WTC11 (cell line): ENCODE results near the gene DAPK1. TPM values are rescaled to one million over a fixed set of nuclear protein-coding genes. Genes with fewer than 3 reads are reported as not detected.

Source experiments
- ATAC-seq: fragments of 200-7000 bp; cut with Tn5 transposase; 2 replicates; pipeline ENCODE4 v1.10.0; 2021; ENCODE audit warnings: mild to moderate bottlenecking, moderate library complexity
- CTCF ChIA-PET: fragments of 300-600 bp; sonication (Branson Sonifier 250); formaldehyde crosslinking; loops from one replicate; lab custom pipeline; 2021; ENCODE audit warnings: antibody characterized with exemption; lab: Charles Lee
- POLR2A ChIA-PET: fragments of 350-600 bp; sonication (Branson Sonifier 250); formaldehyde crosslinking; loops from one replicate; lab custom pipeline; 2021; ENCODE audit warnings: antibody characterized with exemption; lab: Charles Lee
- DNase-seq: peaks from one replicate; pipeline ENCODE4 v3.0.0; 2021; ENCODE audit warnings: low spot score
- H3K27ac Mint-ChIP-seq: 2 replicates; pipeline ENCODE4 v1.8.0; 2021; ENCODE audit warnings: mixed read lengths
- H3K27me3 Mint-ChIP-seq: 2 replicates; pipeline ENCODE4 v1.8.0; 2021; ENCODE audit warnings: low read depth, mild to moderate bottlenecking, moderate library complexity, mixed read lengths
- H3K36me3 Mint-ChIP-seq: 2 replicates; pipeline ENCODE4 v1.8.0; 2021; ENCODE audit warnings: mixed read lengths
- H3K4me1 Mint-ChIP-seq: 2 replicates; pipeline ENCODE4 v1.8.0; 2022; ENCODE audit warnings: mixed read lengths
- H3K4me3 Mint-ChIP-seq: 2 replicates; pipeline ENCODE4 v1.8.0; 2021; ENCODE audit warnings: mild to moderate bottlenecking, moderate library complexity, mixed read lengths
- H3K9me3 Mint-ChIP-seq: 2 replicates; pipeline ENCODE4 v1.8.0; 2021; ENCODE audit warnings: mixed read lengths
- AR ChIP-seq: fragments of 250-450 bp; sonication (Bioruptor Pico); IDR thresholded peaks from 2 replicates; pipeline ENCODE4 v1.9.0; 2021; ENCODE audit warnings: mild to moderate bottlenecking
- EMX1 ChIP-seq: fragments of 250-450 bp; sonication (Bioruptor Pico); IDR thresholded peaks from 2 replicates; pipeline ENCODE4 v1.8.0; 2021; ENCODE audit warnings: mild to moderate bottlenecking
- HMGA2 ChIP-seq: fragments of 250-450 bp; sonication (Bioruptor Pico); IDR thresholded peaks from 2 replicates; pipeline ENCODE4 v1.4.0; 2021; ENCODE audit warnings: mild to moderate bottlenecking, moderate library complexity
- MAX ChIP-seq: sonication (generic); formaldehyde crosslinking; IDR thresholded peaks from 2 replicates; pipeline ENCODE4 v1.8.0; 2022; ENCODE audit warnings: mild to moderate bottlenecking, missing genetic modification reagents
- RORB ChIP-seq: fragments of 250-450 bp; sonication (Bioruptor Pico); IDR thresholded peaks from 2 replicates; pipeline ENCODE4 v1.9.0; 2021; ENCODE audit warnings: mild to moderate bottlenecking
- SMAD3 ChIP-seq: sonication (generic); formaldehyde crosslinking; IDR thresholded peaks from 2 replicates; pipeline ENCODE4 v1.8.0; 2022; ENCODE audit warnings: missing genetic modification reagents, mild to moderate bottlenecking, borderline replicate concordance
- TCF7 ChIP-seq: sonication (generic); formaldehyde crosslinking; IDR thresholded peaks from 2 replicates; pipeline ENCODE4 v1.8.0; 2022; ENCODE audit warnings: mild to moderate bottlenecking, low read depth, missing genetic modification reagents, moderate library complexity
- ZNF263 ChIP-seq: sonication (generic); formaldehyde crosslinking; IDR thresholded peaks from 2 replicates; pipeline ENCODE4 v1.8.1; 2022; ENCODE audit warnings: low read depth, mild to moderate bottlenecking, moderate library complexity, missing genetic modification reagents
- ZNF317 ChIP-seq: sonication (generic); formaldehyde crosslinking; IDR thresholded peaks from 2 replicates; pipeline ENCODE4 v1.8.1; 2023; ENCODE audit warnings: low read depth, mild to moderate bottlenecking, moderate library complexity, missing genetic modification reagents, borderline replicate concordance
- ZNF532 ChIP-seq: fragments of 250-450 bp; sonication (Bioruptor Pico); IDR thresholded peaks from 2 replicates; pipeline ENCODE4 v1.9.0; 2021; ENCODE audit warnings: mild to moderate bottlenecking, borderline replicate concordance
- ZNF671 ChIP-seq: fragments of 250-450 bp; sonication (Bioruptor Pico); IDR thresholded peaks from 2 replicates; pipeline ENCODE4 v1.8.0; 2021; ENCODE audit warnings: mild to moderate bottlenecking
- total RNA-seq: library from RNA; stranded (reverse); gene quantifications from 3 replicates; pipeline ENCODE4 v1.2.3, GENCODE V29; 2021
- TF ChIP-seq, protein P1 (sequence below): sonication (generic); formaldehyde crosslinking; IDR thresholded peaks from 2 replicates; pipeline ENCODE4 v1.8.1; 2022; ENCODE audit warnings: missing genetic modification reagents, borderline replicate concordance
- TF ChIP-seq, protein P2 (sequence below): sonication (generic); formaldehyde crosslinking; conservative IDR thresholded peaks from 2 replicates; pipeline ENCODE4 v1.8.1; 2023; ENCODE audit warnings: mild to moderate bottlenecking, low read depth, missing genetic modification reagents, moderate library complexity
- TF ChIP-seq, protein P3 (sequence below): fragments of 250-450 bp; sonication (Bioruptor Pico); IDR thresholded peaks from 2 replicates; pipeline ENCODE4 v1.9.0; 2021; ENCODE audit warnings: moderate library complexity, mild to moderate bottlenecking, inconsistent platforms, borderline replicate concordance
- TF ChIP-seq, protein P4 (sequence below): fragments of 250-450 bp; sonication (Bioruptor Pico); IDR thresholded peaks from 2 replicates; pipeline ENCODE4 v2.1.2; 2022; ENCODE audit warnings: mild to moderate bottlenecking, moderate library complexity

Gene DAPK1
- total RNA-seq, 1 experiment from 2014 or later: 129 TPM

- H3K4me1 Mint-ChIP-seq: peaks cover 6% of the 10 kb centered on the region
- POLR2A ChIA-PET: no interaction called here
- H3K4me3 Mint-ChIP-seq: no peak overlapping the region
- no peaks in the 10 kb centered on the region for H3K9me3 Mint-ChIP-seq
- TF ChIP-seq HMGA2 (CRISPR knock-in tag) (no peak), MAX (CRISPR knock-in tag) (no peak), AR (CRISPR knock-in tag) (no peak), RORB (CRISPR knock-in tag) (no peak), SMAD3 (CRISPR knock-in tag) (no peak), ZNF671 (CRISPR knock-in tag) (no peak), TCF7 (no peak), ZNF317 (CRISPR knock-in tag) (no peak), EMX1 (CRISPR knock-in tag) (no peak), ZNF263 (CRISPR knock-in tag) (no peak), ZNF532 (CRISPR knock-in tag) (no peak)
- TF ChIP-seq, protein P1, sequence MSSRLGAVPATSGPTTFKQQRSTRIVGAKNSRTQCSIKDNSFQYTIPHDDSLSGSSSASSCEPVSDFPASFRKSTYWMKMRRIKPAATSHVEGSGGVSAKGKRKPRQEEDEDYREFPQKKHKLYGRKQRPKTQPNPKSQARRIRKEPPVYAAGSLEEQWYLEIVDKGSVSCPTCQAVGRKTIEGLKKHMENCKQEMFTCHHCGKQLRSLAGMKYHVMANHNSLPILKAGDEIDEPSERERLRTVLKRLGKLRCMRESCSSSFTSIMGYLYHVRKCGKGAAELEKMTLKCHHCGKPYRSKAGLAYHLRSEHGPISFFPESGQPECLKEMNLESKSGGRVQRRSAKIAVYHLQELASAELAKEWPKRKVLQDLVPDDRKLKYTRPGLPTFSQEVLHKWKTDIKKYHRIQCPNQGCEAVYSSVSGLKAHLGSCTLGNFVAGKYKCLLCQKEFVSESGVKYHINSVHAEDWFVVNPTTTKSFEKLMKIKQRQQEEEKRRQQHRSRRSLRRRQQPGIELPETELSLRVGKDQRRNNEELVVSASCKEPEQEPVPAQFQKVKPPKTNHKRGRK (CRISPR knock-in tag): no peak
- TF ChIP-seq, protein P2, sequence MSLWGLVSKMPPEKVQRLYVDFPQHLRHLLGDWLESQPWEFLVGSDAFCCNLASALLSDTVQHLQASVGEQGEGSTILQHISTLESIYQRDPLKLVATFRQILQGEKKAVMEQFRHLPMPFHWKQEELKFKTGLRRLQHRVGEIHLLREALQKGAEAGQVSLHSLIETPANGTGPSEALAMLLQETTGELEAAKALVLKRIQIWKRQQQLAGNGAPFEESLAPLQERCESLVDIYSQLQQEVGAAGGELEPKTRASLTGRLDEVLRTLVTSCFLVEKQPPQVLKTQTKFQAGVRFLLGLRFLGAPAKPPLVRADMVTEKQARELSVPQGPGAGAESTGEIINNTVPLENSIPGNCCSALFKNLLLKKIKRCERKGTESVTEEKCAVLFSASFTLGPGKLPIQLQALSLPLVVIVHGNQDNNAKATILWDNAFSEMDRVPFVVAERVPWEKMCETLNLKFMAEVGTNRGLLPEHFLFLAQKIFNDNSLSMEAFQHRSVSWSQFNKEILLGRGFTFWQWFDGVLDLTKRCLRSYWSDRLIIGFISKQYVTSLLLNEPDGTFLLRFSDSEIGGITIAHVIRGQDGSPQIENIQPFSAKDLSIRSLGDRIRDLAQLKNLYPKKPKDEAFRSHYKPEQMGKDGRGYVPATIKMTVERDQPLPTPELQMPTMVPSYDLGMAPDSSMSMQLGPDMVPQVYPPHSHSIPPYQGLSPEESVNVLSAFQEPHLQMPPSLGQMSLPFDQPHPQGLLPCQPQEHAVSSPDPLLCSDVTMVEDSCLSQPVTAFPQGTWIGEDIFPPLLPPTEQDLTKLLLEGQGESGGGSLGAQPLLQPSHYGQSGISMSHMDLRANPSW (CRISPR knock-in tag): no peak
- TF ChIP-seq, protein P3, sequence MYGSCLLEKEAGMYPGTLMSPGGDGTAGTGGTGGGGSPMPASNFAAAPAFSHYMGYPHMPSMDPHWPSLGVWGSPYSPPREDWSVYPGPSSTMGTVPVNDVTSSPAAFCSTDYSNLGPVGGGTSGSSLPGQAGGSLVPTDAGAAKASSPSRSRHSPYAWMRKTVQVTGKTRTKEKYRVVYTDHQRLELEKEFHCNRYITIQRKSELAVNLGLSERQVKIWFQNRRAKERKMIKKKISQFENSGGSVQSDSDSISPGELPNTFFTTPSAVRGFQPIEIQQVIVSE (CRISPR knock-in tag): no peak
- TF ChIP-seq, protein P4, sequence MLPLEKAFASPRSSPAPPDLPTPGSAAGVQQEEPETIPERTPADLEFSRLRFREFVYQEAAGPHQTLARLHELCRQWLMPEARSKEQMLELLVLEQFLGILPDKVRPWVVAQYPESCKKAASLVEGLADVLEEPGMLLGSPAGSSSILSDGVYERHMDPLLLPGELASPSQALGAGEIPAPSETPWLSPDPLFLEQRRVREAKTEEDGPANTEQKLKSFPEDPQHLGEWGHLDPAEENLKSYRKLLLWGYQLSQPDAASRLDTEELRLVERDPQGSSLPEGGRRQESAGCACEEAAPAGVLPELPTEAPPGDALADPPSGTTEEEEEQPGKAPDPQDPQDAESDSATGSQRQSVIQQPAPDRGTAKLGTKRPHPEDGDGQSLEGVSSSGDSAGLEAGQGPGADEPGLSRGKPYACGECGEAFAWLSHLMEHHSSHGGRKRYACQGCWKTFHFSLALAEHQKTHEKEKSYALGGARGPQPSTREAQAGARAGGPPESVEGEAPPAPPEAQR: no peak
- H3K27me3 Mint-ChIP-seq: no peaks in the 10 kb centered on the region
- no peak for DNase-seq
- 0 out of 2 replicates have a peak overlapping the region, but pooled peaks have one; percentile 30 for H3K27ac Mint-ChIP-seq
- CTCF ChIA-PET: interaction anchor here (0.8 kb wide), 1 partner anchor 16 kb away, joined by 4 read pairs; no protein-coding TSS in a partner anchor
- peaks cover 20% of the 10 kb centered on the region for H3K36me3 Mint-ChIP-seq
- ATAC-seq: no peak
These were observed 180.3 kb downstream of the DAPK1 start for GRCh38 chr9:87677776-87678587.
